Stimulated activated effector memory CD8-positive, alpha-beta T cell treated with anti-CD3 and anti-CD28 coated beads, Interleukin-12 subunit alpha, Interleukin-12 subunit beta, amount 100 ng/mL, for 72 hours (primary cell): Measurements from ENCODE around the gene NDUFS7.
A peak's percentile ranks its signal among the peaks of the same experiment; 100 is the strongest.

Experiments used
- ATAC-seq: fragments of 150-1000 bp; cut with Tn5 transposase; 2 replicates; pipeline ENCODE4 v1.10.0; 2021
- DNase-seq, 2 donors: peaks; one replicate each; pipeline ENCODE4 v3.0.0; 2021 to 2022; ENCODE audit warnings: low spot score in 2 of 2
- H3K27ac Mint-ChIP-seq: one replicate; pipeline ENCODE4 v1.8.0; 2022; ENCODE audit warnings: mild to moderate bottlenecking, mixed read lengths
- H3K36me3 Mint-ChIP-seq: one replicate; pipeline ENCODE4 v1.8.0; 2022; ENCODE audit warnings: mild to moderate bottlenecking, mixed read lengths
- H3K4me1 Mint-ChIP-seq: one replicate; pipeline ENCODE4 v1.8.0; 2022; ENCODE audit warnings: mixed read lengths
- H3K4me3 Mint-ChIP-seq: one replicate; pipeline ENCODE4 v1.8.0; 2022; ENCODE audit warnings: mild to moderate bottlenecking, mixed read lengths
- H3K9me3 Mint-ChIP-seq: one replicate; pipeline ENCODE4 v1.8.0; 2022; ENCODE audit warnings: mixed read lengths

NDUFS7 gene

DNA sequence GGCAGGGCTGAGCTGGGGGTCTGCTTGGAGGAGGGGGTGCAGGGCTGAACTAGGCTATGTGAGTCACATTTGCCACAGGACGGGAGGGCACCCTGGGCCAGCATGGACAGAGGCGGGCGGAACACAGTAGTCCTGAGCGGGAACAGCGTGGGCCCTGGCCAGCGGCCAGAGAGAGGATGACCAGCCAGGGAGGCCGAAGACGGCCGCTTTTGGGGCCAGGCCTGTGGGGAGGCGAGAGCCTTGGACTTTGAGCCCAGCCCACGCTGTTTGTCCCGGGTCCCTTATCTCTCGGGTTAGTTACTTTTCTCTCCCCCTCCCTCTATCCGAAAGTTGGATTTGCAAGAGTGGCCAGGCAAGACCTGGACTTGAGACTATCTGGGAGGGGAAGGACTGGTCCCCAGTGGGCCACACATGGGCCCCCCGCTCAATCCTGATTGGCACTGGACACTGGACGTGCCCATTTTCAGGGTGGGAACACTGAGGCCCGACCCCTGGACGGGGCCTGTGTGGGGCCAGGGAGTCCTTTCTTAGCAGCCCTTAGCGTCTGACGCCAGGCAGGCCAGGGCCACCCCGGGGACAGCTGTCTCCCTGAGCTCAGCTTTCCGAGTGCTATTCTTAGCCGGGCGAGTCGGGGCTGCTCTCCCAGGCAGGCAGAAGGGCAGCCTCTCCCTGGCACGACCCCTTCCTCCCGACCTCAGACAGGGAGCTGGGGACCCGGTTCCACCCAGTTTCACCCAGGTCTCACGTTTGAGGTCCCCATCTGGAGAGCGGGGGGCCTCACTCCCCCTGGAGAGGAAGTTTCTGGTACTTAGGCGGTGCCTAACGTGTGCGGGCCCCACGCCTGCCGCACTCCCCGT lies 16.8 kb downstream of the NDUFS7 start:
- peaks cover 7% of the 10 kb centered on the region for H3K36me3 Mint-ChIP-seq
- H3K4me3 Mint-ChIP-seq: peak overlapping the region; percentile 61
- peaks cover 13% of the 10 kb centered on the region for H3K4me1 Mint-ChIP-seq
- no peaks in the 10 kb centered on the region for H3K9me3 Mint-ChIP-seq
- DNase-seq: no peak
- ATAC-seq: peak; percentile 17
- no peak overlapping the region for H3K27ac Mint-ChIP-seq

DNA sequence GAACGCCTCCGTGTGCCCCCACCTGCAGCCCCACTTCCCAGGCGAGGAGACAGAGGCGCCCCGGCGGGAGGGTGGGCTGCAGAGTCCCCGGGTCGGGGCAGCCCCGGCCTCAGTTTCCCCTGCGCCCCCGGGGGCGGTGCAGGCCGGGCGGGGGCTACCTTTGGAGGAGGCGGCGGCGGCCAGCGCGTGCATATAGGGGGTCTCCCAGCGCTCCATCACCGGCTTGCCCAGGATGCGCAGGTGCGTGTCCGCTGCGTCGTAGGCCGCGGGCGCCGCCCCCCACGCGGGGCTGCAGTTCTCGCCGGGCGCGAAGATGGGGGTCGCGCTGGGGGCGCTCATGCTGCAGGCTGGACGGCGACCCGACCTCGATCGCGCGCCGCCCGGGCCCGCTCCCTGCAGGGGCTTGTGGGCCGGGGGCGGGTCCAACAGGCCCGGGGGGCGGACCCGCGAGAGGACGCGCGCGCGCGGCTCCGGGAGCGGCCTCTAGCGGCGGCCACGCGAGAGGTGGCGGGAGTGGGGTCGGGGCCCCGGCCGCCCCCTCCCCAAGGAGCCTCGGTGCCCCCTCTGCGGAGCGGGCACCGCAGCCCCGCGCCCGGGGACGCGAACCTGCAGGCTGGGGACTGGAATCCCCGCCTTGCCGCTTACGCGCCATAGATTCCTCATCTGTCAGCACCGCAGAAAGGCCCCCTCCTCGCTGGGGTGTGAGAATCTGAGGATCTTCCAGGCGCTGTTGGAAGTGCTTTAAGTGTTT lies 17.6 kb downstream of the NDUFS7 start, which contains the start of gene GAMT:
TSS of gene GAMT (minus strand) at position 405 of the 751 bp plus-strand sequence. CDS start at position 339, 66 bp downstream.
- DNase-seq: peak; percentile 57 to 79
- peaks cover 9% of the 10 kb centered on the region for H3K4me1 Mint-ChIP-seq

DNA sequence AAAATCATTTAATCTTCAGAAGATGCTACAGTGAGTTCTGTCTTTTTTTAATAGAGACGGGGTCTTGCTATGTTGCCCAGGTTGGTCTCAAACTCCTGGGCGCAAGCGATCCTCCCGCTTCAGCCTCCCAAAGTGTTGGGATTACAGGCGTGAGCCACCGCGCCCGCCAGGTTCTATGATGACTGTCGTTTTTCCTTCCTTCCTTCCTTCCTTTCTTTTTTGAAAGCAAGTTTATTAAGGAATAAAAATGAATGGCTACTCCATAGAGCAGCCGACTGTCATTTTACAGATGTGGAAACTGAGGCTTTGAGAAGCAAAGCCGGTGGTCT lies 18.1 kb downstream of the NDUFS7 start:
- no peaks in the 10 kb centered on the region for H3K9me3 Mint-ChIP-seq
- H3K36me3 Mint-ChIP-seq: no peaks in the 10 kb centered on the region
- peak overlapping the region; percentile 16 for H3K4me3 Mint-ChIP-seq
- no peak for DNase-seq
- H3K27ac Mint-ChIP-seq: no peak overlapping the region
- no peak for ATAC-seq
- H3K4me1 Mint-ChIP-seq: peaks cover 11% of the 10 kb centered on the region

More for the DNA sequence above, 17.6 kb downstream of the NDUFS7 start, which contains the start of gene GAMT:
- Mint-ChIP-seq H3K27ac (no peak within 1 kb of the TSS), H3K36me3 (peaks cover 2% of the 10 kb centered on the region), H3K4me3 (peak within 1 kb of the TSS; percentile 61), H3K9me3 (no peaks in the 10 kb centered on the region)
- peak; percentile 79 for ATAC-seq

DNA sequence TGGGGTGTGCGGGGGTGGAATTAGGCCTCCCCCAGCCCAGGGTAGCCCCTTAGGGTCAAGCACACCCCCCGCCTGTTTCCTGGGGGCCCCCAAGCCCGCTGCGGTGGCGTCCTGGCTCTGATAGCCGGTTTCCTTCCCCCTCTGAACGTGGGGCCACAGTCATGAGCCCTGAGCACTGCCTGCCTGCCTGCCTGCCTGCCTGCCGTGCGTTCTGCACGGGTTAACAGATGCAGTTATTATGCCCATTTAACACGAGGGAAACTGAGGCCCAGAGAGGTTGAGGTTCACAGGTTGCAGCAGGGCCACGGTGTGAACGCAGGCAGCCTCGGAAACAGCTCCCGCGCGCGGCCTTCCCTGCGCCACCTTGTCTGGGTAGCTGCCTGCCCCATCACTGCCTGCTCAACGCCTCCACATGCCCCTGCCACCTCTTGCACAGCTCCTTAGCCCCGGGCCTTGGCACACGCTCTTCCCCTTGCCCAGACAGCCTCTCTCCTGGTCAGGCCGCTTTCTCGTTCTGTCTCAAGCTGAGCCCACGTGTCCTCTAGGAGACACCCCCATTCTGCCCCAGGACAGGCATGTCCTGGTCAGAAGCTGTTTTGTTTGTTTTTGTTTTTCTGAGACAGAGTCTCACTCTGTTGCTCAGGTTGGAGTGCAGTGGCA lies 18.8 kb downstream of the NDUFS7 start:
- Mint-ChIP-seq H3K27ac (no peak overlapping the region), H3K36me3 (no peaks in the 10 kb centered on the region), H3K4me3 (peak overlapping the region; percentile 53), H3K9me3 (no peaks in the 10 kb centered on the region), H3K4me1 (peaks cover 11% of the 10 kb centered on the region)
- no peak for DNase-seq
- ATAC-seq: no peak

DNA sequence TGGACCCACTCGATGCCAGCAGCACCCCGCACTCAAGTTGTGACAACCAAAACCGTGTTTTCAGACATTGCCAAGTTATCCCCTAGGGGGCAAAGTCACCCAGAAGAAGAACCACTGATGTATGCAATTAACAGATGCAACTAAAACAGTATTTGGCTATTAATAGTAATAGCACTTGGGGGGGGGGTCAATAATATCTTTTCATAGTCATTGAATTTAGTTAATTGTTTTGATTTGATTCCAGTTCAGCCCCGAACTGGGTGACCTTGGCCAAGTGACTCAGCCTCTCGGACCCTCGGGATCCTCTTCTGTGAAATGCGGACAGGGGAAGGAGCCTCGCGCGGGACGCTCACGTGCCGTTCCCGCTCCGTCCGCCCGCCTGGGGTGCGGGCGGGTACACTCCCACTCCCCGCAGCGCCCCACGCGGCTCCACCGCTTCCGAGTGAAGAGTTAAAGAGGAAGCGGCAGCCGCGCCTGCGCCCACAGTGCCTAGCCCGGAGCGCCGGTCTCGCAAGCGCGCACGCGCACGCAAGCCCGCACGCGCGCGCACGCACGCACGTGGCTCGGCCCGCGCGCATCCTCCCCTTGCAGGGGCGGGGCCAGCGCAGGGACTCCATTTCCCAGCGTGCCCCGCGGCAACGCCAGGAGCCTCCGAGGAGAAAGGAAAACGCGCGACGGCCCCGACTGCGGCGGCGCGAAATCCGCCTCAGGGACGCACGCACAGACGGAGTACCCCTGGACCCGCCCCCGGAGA lies 23.2 kb downstream of the NDUFS7 start:
- DNase-seq (peak; percentile 100), ATAC-seq (peak; percentile 84)
- H3K4me3 Mint-ChIP-seq: peak overlapping the region; percentile 93
- peaks cover 36% of the 10 kb centered on the region for H3K36me3 Mint-ChIP-seq
- H3K9me3 Mint-ChIP-seq: no peaks in the 10 kb centered on the region
- peaks cover 44% of the 10 kb centered on the region for H3K4me1 Mint-ChIP-seq
- H3K27ac Mint-ChIP-seq: peak overlapping the region; percentile 81

DNA sequence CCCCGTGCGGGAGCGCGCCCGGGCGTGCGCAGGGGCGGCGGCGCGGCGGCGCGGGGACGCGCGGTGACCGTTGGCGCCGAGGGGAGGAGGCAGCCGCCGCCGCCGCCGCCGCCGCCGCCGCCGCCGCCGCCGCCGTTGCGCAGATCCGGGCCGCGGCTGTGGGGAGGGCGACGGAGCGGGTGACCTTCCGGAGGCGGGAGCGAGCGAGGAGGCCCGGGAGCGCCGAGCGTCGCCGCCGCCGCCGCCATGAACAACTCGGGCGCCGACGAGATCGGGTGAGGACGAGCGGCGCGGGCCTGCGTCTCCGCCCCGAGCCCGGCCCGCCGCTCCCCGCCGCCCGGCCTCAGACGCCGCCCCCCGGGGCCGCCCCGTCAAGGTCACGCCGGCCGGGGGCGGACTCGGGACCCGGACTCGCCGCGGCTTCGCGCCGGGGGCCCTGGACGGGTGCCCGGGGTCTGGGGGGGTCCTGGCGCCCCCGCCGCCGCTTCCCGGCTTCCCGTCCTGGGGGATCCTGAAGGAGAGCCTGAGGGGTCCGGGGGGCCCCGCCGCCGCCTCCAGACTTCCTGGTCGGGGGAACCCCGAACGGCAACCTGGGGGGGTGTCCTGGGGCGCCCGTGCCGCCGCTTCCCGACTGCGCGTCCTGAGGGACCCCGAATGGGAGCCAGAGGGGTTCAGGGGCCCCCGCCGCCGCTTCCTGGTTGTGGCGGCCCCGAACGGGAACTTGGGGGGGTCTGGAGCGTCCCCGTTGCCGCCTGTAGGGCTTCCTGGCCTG lies 24.0 kb downstream of the NDUFS7 start, which contains the start of gene DAZAP1:
TSS of gene DAZAP1 (plus strand) at position 59 of the 772 bp plus-strand sequence. CDS start at position 247, 188 bp downstream.
- peaks cover 39% of the 10 kb centered on the region for H3K36me3 Mint-ChIP-seq
- H3K4me1 Mint-ChIP-seq: peaks cover 49% of the 10 kb centered on the region

DNA sequence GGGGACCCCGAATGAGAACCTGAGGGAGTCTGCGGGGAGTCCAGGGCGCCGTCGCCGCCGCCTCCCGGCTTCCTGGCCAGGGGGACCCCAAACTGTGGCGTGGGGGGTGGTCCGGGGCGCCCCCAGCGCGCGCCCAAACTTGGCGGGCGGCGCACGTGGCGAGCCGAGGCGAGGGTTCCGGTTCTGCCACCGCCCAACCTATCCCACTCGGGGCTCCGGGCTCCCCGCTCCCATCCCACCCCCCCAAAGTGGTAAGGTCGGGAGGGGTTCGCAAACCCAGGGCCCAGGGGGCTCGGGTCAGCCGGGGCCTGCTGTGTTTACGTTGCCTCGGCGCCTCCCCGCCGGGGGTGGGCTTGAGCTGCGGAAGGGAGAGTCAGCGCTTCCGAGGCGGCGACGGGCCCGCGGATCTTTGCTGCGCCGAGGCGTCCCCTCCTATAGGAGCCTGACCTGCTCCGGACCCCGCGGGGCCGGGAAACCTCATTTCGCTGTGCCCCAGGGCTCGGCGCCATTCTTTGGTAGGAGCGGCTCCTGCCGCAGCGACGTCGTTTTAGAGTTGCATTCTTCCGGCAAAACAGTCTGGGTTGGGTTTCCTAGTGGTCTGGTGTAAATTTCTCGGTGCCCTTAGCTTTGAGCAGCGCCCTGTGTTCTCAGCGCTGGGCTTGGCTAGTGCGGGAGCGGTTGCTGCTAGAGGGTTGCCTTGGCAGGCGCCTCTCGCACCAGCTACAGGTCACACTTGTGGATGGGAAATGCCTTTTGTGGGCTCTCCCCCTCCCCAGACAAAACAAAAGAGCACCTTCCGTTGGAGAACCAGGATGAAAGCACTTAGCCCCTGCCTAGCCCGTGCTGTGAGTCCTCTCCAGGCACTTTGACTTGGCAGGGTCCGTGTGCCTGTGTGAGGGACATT lies 24.8 kb downstream of the NDUFS7 start:
- peaks cover 54% of the 10 kb centered on the region for H3K4me1 Mint-ChIP-seq
- ATAC-seq: peak; percentile 24
- H3K4me3 Mint-ChIP-seq: peak overlapping the region; percentile 93
- peak; percentile 41 to 76 for DNase-seq
- H3K36me3 Mint-ChIP-seq: peaks cover 47% of the 10 kb centered on the region
- no peaks in the 10 kb centered on the region for H3K9me3 Mint-ChIP-seq
- H3K27ac Mint-ChIP-seq: peak overlapping the region; percentile 87

More for the DNA sequence above, 24.0 kb downstream of the NDUFS7 start, which contains the start of gene DAZAP1:
- peak; percentile 50 to 78 for DNase-seq
- H3K4me3 Mint-ChIP-seq: peak within 1 kb of the TSS; percentile 93
- H3K27ac Mint-ChIP-seq: peak within 1 kb of the TSS; percentile 87
- peak; percentile 43 for ATAC-seq
- H3K9me3 Mint-ChIP-seq: no peaks in the 10 kb centered on the region

DNA sequence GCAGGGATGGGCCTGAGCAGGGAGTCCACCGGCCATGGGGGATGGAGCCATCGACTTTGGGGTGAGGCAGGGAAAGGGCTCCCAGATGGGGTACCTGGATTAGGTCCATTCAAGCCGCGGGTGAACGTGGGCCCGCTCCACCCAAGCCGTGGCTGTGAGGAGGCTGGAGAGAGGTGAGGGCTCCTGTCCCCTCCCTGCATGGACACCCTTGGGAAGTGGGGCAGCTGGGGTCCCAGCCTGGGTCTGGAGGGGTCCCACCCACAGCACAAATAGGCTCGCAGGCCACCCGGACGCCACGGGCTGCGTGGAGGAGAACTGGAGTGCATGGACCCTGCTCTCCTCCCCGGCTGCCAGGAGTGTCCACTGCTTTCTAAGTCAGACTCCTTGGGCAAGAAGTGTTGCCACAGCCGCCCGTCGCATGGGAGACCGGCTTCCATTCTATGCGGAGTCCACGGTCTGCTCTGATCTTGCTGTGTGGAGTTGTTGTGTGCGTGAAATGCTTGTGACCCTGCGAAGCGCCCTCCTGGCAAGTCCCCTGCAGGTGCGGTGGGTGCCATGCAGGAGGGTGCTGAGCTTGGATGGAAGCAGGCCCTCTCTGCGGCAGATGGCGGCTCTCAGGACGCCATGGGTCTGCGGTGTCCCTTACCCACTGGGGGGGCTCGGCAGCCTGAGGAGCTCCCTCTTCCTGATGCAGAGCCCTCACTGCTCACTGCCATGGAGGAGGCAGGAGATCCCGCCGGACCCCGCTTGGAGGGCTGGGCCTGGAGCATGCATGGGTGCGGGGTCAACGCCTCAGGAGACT lies 25.7 kb downstream of the NDUFS7 start:
- H3K4me3 Mint-ChIP-seq: peak overlapping the region; percentile 93
- no peak for DNase-seq
- peak overlapping the region; percentile 87 for H3K27ac Mint-ChIP-seq
- H3K36me3 Mint-ChIP-seq: peaks cover 55% of the 10 kb centered on the region
- H3K9me3 Mint-ChIP-seq: no peaks in the 10 kb centered on the region
- peaks cover 56% of the 10 kb centered on the region for H3K4me1 Mint-ChIP-seq
- no peak for ATAC-seq

DNA sequence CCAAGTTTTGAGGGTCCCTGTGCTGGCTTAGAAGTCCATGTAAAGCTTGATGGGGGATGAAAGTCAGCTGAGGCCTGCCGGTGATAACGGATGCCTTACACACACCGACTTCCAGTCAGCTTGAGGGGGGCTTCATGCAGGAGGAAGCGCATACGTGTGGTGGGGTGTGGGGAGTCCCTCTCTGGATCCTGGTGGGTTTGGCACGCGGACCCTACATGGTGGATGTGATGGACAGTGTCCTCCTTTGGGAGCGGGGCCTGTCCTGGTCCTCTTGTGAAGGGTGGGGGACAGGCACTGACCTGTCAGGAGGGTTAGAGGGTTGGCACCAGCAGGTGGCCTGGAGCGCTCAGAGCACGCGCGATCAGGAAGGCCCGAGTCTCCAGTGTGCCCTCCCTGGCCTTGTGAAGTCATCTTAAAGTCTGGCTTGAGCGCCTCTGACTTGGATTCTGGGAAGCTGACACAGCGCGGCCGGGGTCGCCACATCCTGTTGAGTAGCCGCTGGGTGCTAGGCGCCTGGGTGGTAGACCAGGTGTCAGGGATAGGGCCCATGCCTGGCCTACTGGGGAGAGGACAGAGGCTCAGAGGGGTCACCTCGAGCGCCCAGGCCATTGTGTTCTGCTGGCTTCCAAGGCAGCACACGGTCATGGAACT lies 26.6 kb downstream of the NDUFS7 start:
- Mint-ChIP-seq H3K27ac (peak overlapping the region; percentile 87), H3K4me1 (peaks cover 62% of the 10 kb centered on the region), H3K36me3 (peaks cover 64% of the 10 kb centered on the region), H3K4me3 (peak overlapping the region; percentile 93), H3K9me3 (no peaks in the 10 kb centered on the region)
- no peak for DNase-seq
- ATAC-seq: peak; percentile 1

DNA sequence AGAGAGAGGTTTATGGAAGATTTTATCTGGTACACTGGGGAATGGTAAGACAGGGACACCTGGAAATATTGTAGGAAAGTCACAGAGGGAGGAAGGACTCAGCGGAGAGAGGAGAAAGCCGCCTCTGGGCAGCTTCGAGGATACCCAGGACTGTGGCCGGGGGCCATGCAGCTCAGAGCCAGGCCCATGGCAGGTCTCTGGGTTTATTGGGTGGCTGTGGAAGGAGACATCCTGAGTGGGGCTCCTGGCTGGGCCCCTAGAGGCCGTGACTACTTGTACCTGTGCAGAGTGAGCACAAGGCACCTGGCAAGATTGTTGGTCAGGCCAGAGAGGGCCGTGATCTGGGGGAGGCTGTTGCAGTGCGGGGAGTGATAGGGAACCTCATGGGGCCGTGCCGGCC lies 27.1 kb downstream of the NDUFS7 start:
- no peak for ATAC-seq
- H3K4me1 Mint-ChIP-seq: peaks cover 67% of the 10 kb centered on the region
- H3K9me3 Mint-ChIP-seq: no peaks in the 10 kb centered on the region
- peaks cover 69% of the 10 kb centered on the region for H3K36me3 Mint-ChIP-seq
- H3K27ac Mint-ChIP-seq: peak overlapping the region; percentile 87
- peak overlapping the region; percentile 93 for H3K4me3 Mint-ChIP-seq
- DNase-seq: no peak

DNA sequence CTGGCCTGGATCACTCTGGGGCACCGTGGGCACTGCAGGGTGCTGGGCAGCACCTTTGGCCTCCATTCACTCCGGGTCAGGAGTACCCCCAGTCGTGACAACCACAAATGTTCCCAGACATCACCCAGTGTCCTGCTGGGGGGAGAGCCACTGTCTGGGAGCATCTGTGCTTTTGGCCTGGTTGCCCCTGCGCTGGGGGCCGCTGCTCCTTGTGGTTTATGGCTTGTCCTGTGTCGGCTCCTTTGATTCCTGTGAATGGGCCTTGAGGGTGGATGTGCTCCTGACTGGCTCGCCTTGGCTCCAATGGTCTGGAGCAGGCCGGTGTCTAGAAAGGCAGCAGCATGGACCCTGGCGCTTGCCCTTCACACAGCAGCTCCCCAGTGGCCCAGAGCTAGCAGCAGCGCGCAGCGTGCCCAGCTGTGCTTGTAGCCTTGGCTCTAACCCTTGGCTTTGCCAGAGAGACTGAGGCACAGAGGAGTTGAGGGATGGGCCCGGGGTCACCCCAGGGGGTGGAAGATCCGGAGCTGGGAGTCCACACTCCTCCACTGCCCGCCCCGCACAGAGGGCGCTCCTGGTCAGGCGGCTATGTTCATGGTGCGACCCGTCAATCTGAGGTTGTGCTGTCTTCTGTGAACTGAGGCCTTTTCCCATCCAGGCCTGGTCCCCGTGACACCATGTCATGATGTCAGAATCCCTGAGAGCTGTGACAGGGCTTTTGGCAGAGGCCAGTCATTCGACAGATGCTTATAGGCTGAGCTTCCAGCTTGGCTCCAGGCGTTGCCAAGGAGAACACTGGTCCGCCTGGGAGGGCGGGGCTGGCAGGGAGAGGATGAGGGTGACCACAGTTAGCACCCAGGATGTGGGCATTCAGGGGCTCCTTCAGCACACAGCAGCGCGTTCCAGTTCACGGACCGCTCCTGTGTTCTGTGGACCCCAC lies 27.8 kb downstream of the NDUFS7 start:
- Mint-ChIP-seq H3K36me3 (peaks cover 77% of the 10 kb centered on the region), H3K4me1 (peaks cover 72% of the 10 kb centered on the region), H3K27ac (peak overlapping the region; percentile 87), H3K4me3 (peak overlapping the region; percentile 93), H3K9me3 (no peaks in the 10 kb centered on the region)
- ATAC-seq (peak; percentile 27), DNase-seq (peak in 1 of 2 donors; percentile 71)
